Cardiac muscle cell (in vitro differentiated cells and primary cell): ENCODE results near the gene HOXD13. TPM values are rescaled to one million over a fixed set of nuclear protein-coding genes. Genes with fewer than 3 reads are reported as not detected.

Source experiments
- DNase-seq, 2 donors: peaks; one replicate each; pipeline versions ENCODE4 v3.0.0 to v3.0.0-alpha.2; 2010 to 2017; ENCODE audit warnings: low read depth in 1 of 2, low spot score in 1 of 2
- H3K27ac ChIP-seq: fragments of 200-600 bp; sonication (generic); 2 replicates; pipeline ENCODE4 v1.5.1; 2016
- H3K27me3 ChIP-seq: fragments of 200-600 bp; sonication (generic); 2 replicates; pipeline ENCODE4 v1.6.0; 2016; ENCODE audit warnings: control low read depth
- H3K36me3 ChIP-seq: fragments of 200-600 bp; sonication (generic); 2 replicates; pipeline ENCODE4 v1.5.1; 2016; ENCODE audit warnings: control low read depth
- H3K4me1 ChIP-seq: fragments of 200-600 bp; sonication (generic); 2 replicates; pipeline ENCODE4 v1.8.1; 2017; ENCODE audit warnings: low read depth, mild to moderate bottlenecking, mixed run types
- H3K4me3 ChIP-seq: fragments of 200-600 bp; sonication (generic); 2 replicates; pipeline ENCODE4 v1.5.1; 2016; ENCODE audit warnings: mild to moderate bottlenecking
- H3K9me3 ChIP-seq: fragments of 200-600 bp; sonication (generic); 2 replicates; pipeline ENCODE4 v1.5.1; 2017; ENCODE audit warnings: low read depth, mild to moderate bottlenecking, control low read depth
- CTCF ChIP-seq: IDR thresholded peaks from 2 replicates; pipeline ENCODE4 v1.5.1; 2012; ENCODE audit warnings: low read depth, mild to moderate bottlenecking, low read length
- polyA plus RNA-seq: library from polyadenylated mRNA; unstranded; fragments of >200 nt; fragmentation: Nextera tagmentation; extraction: Ambion mirVana; gene quantifications from 2 replicates; pipeline ENCODE4 v1.2.1, GENCODE V29; 2016
- total RNA-seq: library from RNA; depleted of rRNA; stranded (reverse); fragments of >200 nt; gene quantifications from 2 replicates; pipeline ENCODE4 v1.2.3, GENCODE V29; 2016

The HOXD13 gene
- total and polyA plus RNA-seq, 2 experiments from 2014 or later = not detected

- Histone ChIP-seq H3K27me3 (peaks cover 100% of the 10 kb centered on the region), H3K27ac (no peak within 1 kb of the TSS), H3K4me3 (peak within 1 kb of the TSS; percentile 30), H3K36me3 (no peaks in the 10 kb centered on the region), H3K9me3 (no peaks in the 10 kb centered on the region), H3K4me1 (no peaks in the 10 kb centered on the region)
- no peak for DNase-seq
- no peak for TF ChIP-seq CTCF
Measured at GRCh38 chr2:176122683-176123410, 30.3 kb downstream of the HOXD13 start, which contains the start of gene HOXD9. HOXD9 (plus strand) TSS chr2:176122719; CDS start chr2:176122769, 50 bp downstream.

- H3K9me3 ChIP-seq = no peaks in the 10 kb centered on the region
- no peak overlapping the region for H3K27ac ChIP-seq
- peak overlapping the region; percentile 30 for H3K4me3 ChIP-seq
- TF ChIP-seq CTCF = no peak
- H3K36me3 ChIP-seq = no peaks in the 10 kb centered on the region
- peaks cover 100% of the 10 kb centered on the region for H3K27me3 ChIP-seq
- no peak for DNase-seq
- no peaks in the 10 kb centered on the region for H3K4me1 ChIP-seq
Measured at GRCh38 chr2:176123411-176124109, 31.0 kb downstream of the HOXD13 start.

GRCh38 chr2:176124110-176124946, 31.8 kb downstream of the HOXD13 start:
- no peak for DNase-seq

GRCh38 chr2:176124947-176125771, 32.6 kb downstream of the HOXD13 start:
- Histone ChIP-seq H3K9me3 (no peaks in the 10 kb centered on the region), H3K27ac (no peak overlapping the region)
- DNase-seq = no peak

More at GRCh38 chr2:176124110-176124946, 31.8 kb downstream of the HOXD13 start:
- TF ChIP-seq CTCF = no peak
- Histone ChIP-seq H3K27ac (no peak overlapping the region), H3K27me3 (peaks cover 100% of the 10 kb centered on the region), H3K4me3 (no peak overlapping the region), H3K36me3 (no peaks in the 10 kb centered on the region), H3K4me1 (no peaks in the 10 kb centered on the region), H3K9me3 (no peaks in the 10 kb centered on the region)

More at GRCh38 chr2:176124947-176125771, 32.6 kb downstream of the HOXD13 start:
- H3K36me3 ChIP-seq = no peaks in the 10 kb centered on the region
- TF ChIP-seq CTCF = no peak
- peaks cover 100% of the 10 kb centered on the region for H3K27me3 ChIP-seq
- H3K4me3 ChIP-seq = no peak overlapping the region
- H3K4me1 ChIP-seq = no peaks in the 10 kb centered on the region
